ENCODE data around the gene TBC1D23. TPM values are rescaled to one million over a fixed set of nuclear protein-coding genes. Genes with fewer than 3 reads are reported as not detected.

TBC1D23 gene
- total RNA-seq, 1 experiment from 2014 or later = 68.0 TPM

DNA sequence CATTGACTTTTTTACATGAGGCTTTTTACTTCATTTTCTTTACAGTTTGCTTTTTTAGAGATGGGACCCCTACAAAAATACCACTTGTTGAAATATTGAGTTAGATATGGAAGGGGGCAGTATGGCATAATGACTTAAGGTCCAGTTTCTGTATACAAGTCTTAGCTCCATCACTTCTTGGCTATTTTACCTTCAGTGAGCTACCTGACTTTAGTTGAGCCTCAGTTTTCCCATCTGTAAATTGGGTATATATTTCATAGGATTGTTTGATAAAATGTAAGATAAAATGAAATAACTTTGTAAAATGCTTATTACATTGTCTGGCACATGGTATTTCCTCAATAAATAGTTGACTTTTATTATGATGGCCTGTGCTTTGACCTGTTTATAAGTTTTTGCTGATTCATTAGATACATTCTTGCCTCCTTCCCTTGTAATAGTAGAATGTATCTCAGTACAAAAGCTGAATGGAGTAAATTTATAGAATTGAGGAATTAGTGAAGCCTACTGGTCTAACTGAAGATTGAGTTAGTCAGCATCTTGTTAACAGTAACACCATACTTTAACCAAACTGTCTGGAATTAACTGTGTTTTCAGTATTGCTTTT lies 27.6 kb downstream of the TBC1D23 start:
- POLR2A ChIA-PET (ENCODE audit: unreplicated experiment) = interaction anchor here (0.7 kb wide), 1 partner anchor 9 kb away, joined by 11 read pairs; no protein-coding TSS in a partner anchor
- Histone ChIP-seq H3K79me2 (ENCODE audit: low read depth) (no peaks in the 10 kb centered on the region), H3K9me2 (ENCODE audit: insufficient read depth) (no peaks in the 10 kb centered on the region), H4K20me1 (ENCODE audit: insufficient read depth) (peaks cover 10% of the 10 kb centered on the region; the same call in 1 of the 2 replicates), H3K4me3 (no peak overlapping the region), H3F3A (ENCODE audit: insufficient read depth, low read depth) (peaks cover under 1% of the 10 kb centered on the region; the same call in 1 of the 2 replicates), H3K36me3 (ENCODE audit: low read depth) (peaks cover 43% of the 10 kb centered on the region), H3K27me3 (ENCODE audit: insufficient read depth, low read depth) (no peaks in the 10 kb centered on the region), H3K27ac (no peak overlapping the region), H3K9me3 (ENCODE audit: insufficient read depth, low read depth) (no peaks in the 10 kb centered on the region), H3K4me1 (replicated peaks; ENCODE audit: insufficient read depth) (no peaks in the 10 kb centered on the region), H2AFZ (no peak overlapping the region), H3K4me2 (no peak overlapping the region)
- no TSS peak for BruUV-seq (replicated peaks)
- DNase-seq = no peak
- intact Hi-C loops (cut with micrococcal nuclease; ENCODE audit: unreplicated experiment) = no loop called here
- TF ChIP-seq EZH2 (IDR thresholded peaks at IDR 0.05; ENCODE audit: low read depth) = no peak
- TF ChIP-seq, protein P1, sequence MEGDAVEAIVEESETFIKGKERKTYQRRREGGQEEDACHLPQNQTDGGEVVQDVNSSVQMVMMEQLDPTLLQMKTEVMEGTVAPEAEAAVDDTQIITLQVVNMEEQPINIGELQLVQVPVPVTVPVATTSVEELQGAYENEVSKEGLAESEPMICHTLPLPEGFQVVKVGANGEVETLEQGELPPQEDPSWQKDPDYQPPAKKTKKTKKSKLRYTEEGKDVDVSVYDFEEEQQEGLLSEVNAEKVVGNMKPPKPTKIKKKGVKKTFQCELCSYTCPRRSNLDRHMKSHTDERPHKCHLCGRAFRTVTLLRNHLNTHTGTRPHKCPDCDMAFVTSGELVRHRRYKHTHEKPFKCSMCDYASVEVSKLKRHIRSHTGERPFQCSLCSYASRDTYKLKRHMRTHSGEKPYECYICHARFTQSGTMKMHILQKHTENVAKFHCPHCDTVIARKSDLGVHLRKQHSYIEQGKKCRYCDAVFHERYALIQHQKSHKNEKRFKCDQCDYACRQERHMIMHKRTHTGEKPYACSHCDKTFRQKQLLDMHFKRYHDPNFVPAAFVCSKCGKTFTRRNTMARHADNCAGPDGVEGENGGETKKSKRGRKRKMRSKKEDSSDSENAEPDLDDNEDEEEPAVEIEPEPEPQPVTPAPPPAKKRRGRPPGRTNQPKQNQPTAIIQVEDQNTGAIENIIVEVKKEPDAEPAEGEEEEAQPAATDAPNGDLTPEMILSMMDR (conservative IDR thresholded peaks at IDR 0.05) = no peak
- CTCF ChIA-PET = no interaction called here

- peaks cover 10% of the 10 kb centered on the region; the same call in 1 of the 2 replicates for H4K20me1 ChIP-seq (ENCODE audit: insufficient read depth)
- CTCF ChIA-PET = no interaction called here
- no peak overlapping the region for H3K27ac ChIP-seq
- no peak for TF ChIP-seq EZH2 (IDR thresholded peaks at IDR 0.05; ENCODE audit: low read depth)
- TF ChIP-seq, protein P1 (conservative IDR thresholded peaks at IDR 0.05) = no peak
- intact Hi-C loops (cut with micrococcal nuclease; ENCODE audit: unreplicated experiment) = no loop called here
- TSS peak; percentile 2 for BruUV-seq (replicated peaks)
- H3K4me1 ChIP-seq (replicated peaks; ENCODE audit: insufficient read depth) = no peaks in the 10 kb centered on the region
- DNase-seq = no peak
- H3K4me2 ChIP-seq = no peak overlapping the region
- no peaks in the 10 kb centered on the region for H3K27me3 ChIP-seq (ENCODE audit: insufficient read depth, low read depth)
- POLR2A ChIA-PET (ENCODE audit: unreplicated experiment) = interaction anchor here (0.7 kb wide), 1 partner anchor 10 kb away, joined by 11 read pairs; no protein-coding TSS in a partner anchor
- no peaks in the 10 kb centered on the region for H3K79me2 ChIP-seq (ENCODE audit: low read depth)
- no peak overlapping the region for H2AFZ ChIP-seq
- no peaks in the 10 kb centered on the region; the same call in 1 of the 2 replicates for H3F3A ChIP-seq (ENCODE audit: insufficient read depth, low read depth)
- no peaks in the 10 kb centered on the region for H3K9me3 ChIP-seq (ENCODE audit: insufficient read depth, low read depth)
- no peak overlapping the region for H3K4me3 ChIP-seq
- peaks cover 40% of the 10 kb centered on the region for H3K36me3 ChIP-seq (ENCODE audit: low read depth)
- H3K9me2 ChIP-seq (ENCODE audit: insufficient read depth) = no peaks in the 10 kb centered on the region
Observed at GRCh38 chr3:100289339-100289738, 28.5 kb downstream of the TBC1D23 start.

- no peak overlapping the region for H3K4me3 ChIP-seq
- no peaks in the 10 kb centered on the region for H3K9me3 ChIP-seq (ENCODE audit: insufficient read depth, low read depth)
- H3K4me1 ChIP-seq (replicated peaks; ENCODE audit: insufficient read depth) = no peaks in the 10 kb centered on the region
- TF ChIP-seq, protein P1 (conservative IDR thresholded peaks at IDR 0.05) = no peak
- no peak for TF ChIP-seq EZH2 (IDR thresholded peaks at IDR 0.05; ENCODE audit: low read depth)
- H2AFZ ChIP-seq = no peak overlapping the region
- ChIA-PET CTCF (no interaction called here), POLR2A (ENCODE audit: unreplicated experiment) (no interaction called here)
- DNase-seq = no peak
- H3K9me2 ChIP-seq (ENCODE audit: insufficient read depth) = no peaks in the 10 kb centered on the region
- no peak overlapping the region for H3K27ac ChIP-seq
- no TSS peak for BruUV-seq (replicated peaks)
- intact Hi-C loops (cut with micrococcal nuclease; ENCODE audit: unreplicated experiment) = no loop called here
- H3K27me3 ChIP-seq (ENCODE audit: insufficient read depth, low read depth) = no peaks in the 10 kb centered on the region
- H3K4me2 ChIP-seq = no peak overlapping the region
- peaks cover 2% of the 10 kb centered on the region; the same call in 1 of the 2 replicates for H4K20me1 ChIP-seq (ENCODE audit: insufficient read depth)
- H3F3A ChIP-seq (ENCODE audit: insufficient read depth, low read depth) = no peaks in the 10 kb centered on the region
- H3K36me3 ChIP-seq (ENCODE audit: low read depth) = peaks cover 58% of the 10 kb centered on the region
- H3K79me2 ChIP-seq (ENCODE audit: low read depth) = no peaks in the 10 kb centered on the region
Observed at GRCh38 chr3:100295089-100295488, 34.3 kb downstream of the TBC1D23 start.

Measured in PC-9 (cell line).